GM19452 (cell line): ENCODE data around the gene EGLN3.

Experiments
- ATAC-seq: cut with Tn5 transposase; IDR thresholded peaks from one replicate; pipeline ENCODE4 v1.9.1; 2021; ENCODE audit not compliant: unreplicated experiment

The EGLN3 gene

DNA sequence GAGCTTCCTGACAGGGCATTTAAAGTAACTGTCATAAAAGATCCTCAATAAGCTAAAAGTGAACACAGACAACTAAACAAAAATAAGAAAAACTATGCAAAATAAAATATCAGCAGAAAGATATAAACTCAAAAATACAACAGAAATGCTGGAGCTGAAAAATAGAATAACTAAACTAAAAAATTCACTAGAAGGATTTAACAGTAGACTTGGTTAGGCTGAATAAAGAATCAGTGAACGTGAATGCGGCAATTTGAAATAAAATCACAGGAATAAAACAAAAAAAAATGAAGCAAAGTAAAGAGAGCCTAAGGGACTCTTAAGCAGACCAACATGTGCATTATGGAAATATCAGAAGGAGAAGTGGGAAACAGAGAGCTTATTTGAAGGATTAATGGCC, 74.6 kb downstream of the EGLN3 start:
- ATAC-seq, result no peak
